ENCODE results near the gene PDZRN3. TPM values are rescaled to one million over a fixed set of nuclear protein-coding genes. Genes with fewer than 3 reads are reported as not detected.
A peak's percentile ranks its signal among the peaks of the same experiment; 100 is the strongest.

PDZRN3 gene
- total and polyA plus RNA-seq, 12 donors, result 17.7 to 143 (median 74.6) TPM

DNA sequence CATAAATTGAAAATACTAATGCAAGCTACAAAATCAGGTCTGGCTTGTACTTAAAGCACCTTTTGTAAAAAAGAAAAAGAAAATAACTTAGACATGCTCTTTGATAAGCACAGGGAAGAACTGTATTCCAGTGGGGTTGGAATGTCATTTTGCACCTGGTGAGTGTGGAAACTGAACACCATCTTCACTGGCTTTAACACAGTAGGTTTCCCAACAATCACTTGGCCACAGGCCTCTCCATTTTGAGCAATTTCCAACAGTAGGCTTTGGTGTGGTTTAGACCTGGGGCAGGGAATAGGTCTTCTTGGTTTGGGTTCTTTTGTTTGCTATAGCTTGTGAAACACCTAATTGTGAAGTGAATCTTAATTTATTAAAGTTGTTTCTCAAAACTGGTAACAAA is 18.9 kb downstream of the PDZRN3 start:
- peaks cover 0 to 85% (median 48%) of the 10 kb centered on the region in 9 donors for H3K4me1 ChIP-seq
- ATAC-seq, result no peak

DNA sequence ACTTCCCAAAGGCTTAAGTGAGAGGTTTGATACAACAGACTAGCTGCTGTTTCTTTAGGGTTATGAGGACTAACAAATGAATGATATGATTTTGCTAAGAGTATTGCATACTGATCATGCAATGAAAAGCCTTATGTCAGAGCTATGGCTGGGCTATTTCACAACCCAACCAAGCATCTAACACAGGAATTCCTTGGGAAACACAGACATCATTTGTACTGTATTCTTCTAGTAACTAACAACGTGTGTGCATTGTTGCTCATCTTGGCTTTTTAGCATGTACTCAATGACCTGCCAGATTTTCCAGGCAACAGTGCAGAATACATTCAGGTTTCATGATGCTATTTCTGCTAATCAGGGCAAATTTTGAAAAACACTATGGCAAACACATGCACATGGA is 19.3 kb downstream of the PDZRN3 start:
- DNase-seq, result no peak
- Histone ChIP-seq H3K27ac (peak overlapping the region in 4 of 10 donors; percentile 7 to 71 (median 25)), H3K4me1 (peaks cover 0 to 85% (median 44%) of the 10 kb centered on the region in 9 donors), H3K4me3 (no peak overlapping the region), H3K9me3 (no peaks in the 10 kb centered on the region), H3K36me3 (peaks cover 0 to 5% (median 0%) of the 10 kb centered on the region in 9 donors), H3K27me3 (no peaks in the 10 kb centered on the region)
- WGBS, 2 donors, result 18 to 36% methylated on average over 1 of the region's 1 CpG
- ATAC-seq, result peak in 3 of 8 donors; percentile 8 to 34 (median 32)
- TF ChIP-seq, protein P1, sequence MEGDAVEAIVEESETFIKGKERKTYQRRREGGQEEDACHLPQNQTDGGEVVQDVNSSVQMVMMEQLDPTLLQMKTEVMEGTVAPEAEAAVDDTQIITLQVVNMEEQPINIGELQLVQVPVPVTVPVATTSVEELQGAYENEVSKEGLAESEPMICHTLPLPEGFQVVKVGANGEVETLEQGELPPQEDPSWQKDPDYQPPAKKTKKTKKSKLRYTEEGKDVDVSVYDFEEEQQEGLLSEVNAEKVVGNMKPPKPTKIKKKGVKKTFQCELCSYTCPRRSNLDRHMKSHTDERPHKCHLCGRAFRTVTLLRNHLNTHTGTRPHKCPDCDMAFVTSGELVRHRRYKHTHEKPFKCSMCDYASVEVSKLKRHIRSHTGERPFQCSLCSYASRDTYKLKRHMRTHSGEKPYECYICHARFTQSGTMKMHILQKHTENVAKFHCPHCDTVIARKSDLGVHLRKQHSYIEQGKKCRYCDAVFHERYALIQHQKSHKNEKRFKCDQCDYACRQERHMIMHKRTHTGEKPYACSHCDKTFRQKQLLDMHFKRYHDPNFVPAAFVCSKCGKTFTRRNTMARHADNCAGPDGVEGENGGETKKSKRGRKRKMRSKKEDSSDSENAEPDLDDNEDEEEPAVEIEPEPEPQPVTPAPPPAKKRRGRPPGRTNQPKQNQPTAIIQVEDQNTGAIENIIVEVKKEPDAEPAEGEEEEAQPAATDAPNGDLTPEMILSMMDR (IDR thresholded peaks at IDR 0.05), result no peak
- intact Hi-C loops (cut with DNase I), result loop anchor here in 3 of 10 donors (5.0 to 10.0 kb wide), 2 partner anchors 88 to 91 kb away; no protein-coding TSS in a partner anchor

More for the DNA sequence above, 18.9 kb downstream of the PDZRN3 start:
- Histone ChIP-seq H3K36me3 (peaks cover 0 to 5% (median 0%) of the 10 kb centered on the region in 9 donors), H3K27me3 (no peaks in the 10 kb centered on the region), H3K9me3 (no peaks in the 10 kb centered on the region), H3K4me3 (no peak overlapping the region), H3K27ac (peak overlapping the region in 5 of 10 donors; percentile 5 to 71 (median 15))
- intact Hi-C loops (cut with DNase I), result loop anchor here in 3 of 10 donors (5.0 to 10.0 kb wide), 2 partner anchors 89 to 91 kb away; no protein-coding TSS in a partner anchor
- TF ChIP-seq, protein P1 (IDR thresholded peaks at IDR 0.05), result no peak
- no peak for DNase-seq

DNA sequence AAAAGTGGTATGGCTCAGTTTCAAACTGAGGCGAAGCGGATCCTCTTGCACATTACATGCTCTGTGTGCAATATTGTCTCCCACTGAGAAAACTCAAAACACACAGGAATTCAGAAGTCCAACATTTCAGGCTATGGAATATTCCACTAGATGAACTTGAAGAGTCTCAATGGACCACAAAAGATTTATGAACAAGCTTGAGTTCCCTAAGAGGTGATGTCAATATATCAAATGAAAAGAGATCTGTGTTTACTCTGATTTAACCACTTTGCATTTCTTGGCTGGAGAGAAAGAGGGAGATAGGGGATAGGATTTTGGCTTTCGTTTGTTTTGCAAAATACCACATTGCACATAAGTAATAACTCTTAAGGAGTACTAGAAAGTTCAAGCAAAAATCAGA is 20.3 kb downstream of the PDZRN3 start:
- Histone ChIP-seq H3K27me3 (no peaks in the 10 kb centered on the region), H3K27ac (peak overlapping the region in 4 of 10 donors; percentile 9 to 67 (median 10)), H3K4me3 (no peak overlapping the region), H3K36me3 (peaks cover 0 to 5% (median 0%) of the 10 kb centered on the region in 9 donors), H3K4me1 (peaks cover 0 to 85% (median 50%) of the 10 kb centered on the region in 9 donors), H3K9me3 (no peaks in the 10 kb centered on the region)
- ATAC-seq (no peak), DNase-seq (no peak)
- intact Hi-C loops (cut with DNase I), result loop anchor here in 2 of 10 donors (10.0 kb wide), 1 partner anchor 90 kb away; no protein-coding TSS in a partner anchor
- 65 to 67% methylated on average over 3 of the region's 3 CpGs for WGBS, 2 donors
- TF ChIP-seq, protein P1 (IDR thresholded peaks at IDR 0.05), result no peak

DNA sequence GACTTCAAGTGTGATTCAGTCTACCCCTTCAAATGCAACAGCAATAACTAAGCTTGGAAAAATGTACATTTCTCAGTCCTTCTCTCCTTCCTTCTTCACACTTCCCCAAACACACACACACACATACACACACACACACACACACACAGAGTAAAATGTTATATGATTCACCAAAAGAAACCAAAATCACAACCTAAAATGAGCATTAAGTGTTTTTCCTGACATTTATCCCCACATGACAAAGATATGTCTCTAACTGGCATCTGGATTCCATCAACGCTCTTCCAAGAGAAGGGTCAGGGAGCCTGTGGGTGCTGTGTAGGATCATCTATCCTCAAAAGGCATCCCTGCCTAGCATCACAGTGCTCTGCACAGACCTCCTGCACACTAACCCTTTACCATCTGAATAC is 21.0 kb downstream of the PDZRN3 start:
- Histone ChIP-seq H3K4me3 (no peak overlapping the region), H3K27ac (peak overlapping the region in 5 of 10 donors; percentile 9 to 67 (median 46)), H3K27me3 (no peaks in the 10 kb centered on the region), H3K36me3 (peaks cover 0 to 5% (median 0%) of the 10 kb centered on the region in 9 donors), H3K9me3 (no peaks in the 10 kb centered on the region), H3K4me1 (peaks cover 0 to 91% (median 50%) of the 10 kb centered on the region in 9 donors)
- ATAC-seq, result peak in 4 of 8 donors; percentile 7 to 63 (median 26)
- intact Hi-C loops (cut with DNase I), result loop anchor here in 2 of 10 donors (10.0 kb wide), 1 partner anchor 89 kb away; no protein-coding TSS in a partner anchor
- TF ChIP-seq, protein P1 (IDR thresholded peaks at IDR 0.05), result no peak
- no peak for DNase-seq
- 44 to 55% methylated on average over 1 of the region's 1 CpG for WGBS, 2 donors
